Globus pallidus (tissue), 1 donor: Measurements from ENCODE around the gene FZD7.
A peak's percentile ranks its signal among the peaks of the same experiment; 100 is the strongest.

Experiments used
- DNase-seq: peaks from one replicate; pipeline ENCODE4 v3.0.0-alpha.2; 2015; ENCODE audit warnings: low spot score

Gene FZD7

DNA sequence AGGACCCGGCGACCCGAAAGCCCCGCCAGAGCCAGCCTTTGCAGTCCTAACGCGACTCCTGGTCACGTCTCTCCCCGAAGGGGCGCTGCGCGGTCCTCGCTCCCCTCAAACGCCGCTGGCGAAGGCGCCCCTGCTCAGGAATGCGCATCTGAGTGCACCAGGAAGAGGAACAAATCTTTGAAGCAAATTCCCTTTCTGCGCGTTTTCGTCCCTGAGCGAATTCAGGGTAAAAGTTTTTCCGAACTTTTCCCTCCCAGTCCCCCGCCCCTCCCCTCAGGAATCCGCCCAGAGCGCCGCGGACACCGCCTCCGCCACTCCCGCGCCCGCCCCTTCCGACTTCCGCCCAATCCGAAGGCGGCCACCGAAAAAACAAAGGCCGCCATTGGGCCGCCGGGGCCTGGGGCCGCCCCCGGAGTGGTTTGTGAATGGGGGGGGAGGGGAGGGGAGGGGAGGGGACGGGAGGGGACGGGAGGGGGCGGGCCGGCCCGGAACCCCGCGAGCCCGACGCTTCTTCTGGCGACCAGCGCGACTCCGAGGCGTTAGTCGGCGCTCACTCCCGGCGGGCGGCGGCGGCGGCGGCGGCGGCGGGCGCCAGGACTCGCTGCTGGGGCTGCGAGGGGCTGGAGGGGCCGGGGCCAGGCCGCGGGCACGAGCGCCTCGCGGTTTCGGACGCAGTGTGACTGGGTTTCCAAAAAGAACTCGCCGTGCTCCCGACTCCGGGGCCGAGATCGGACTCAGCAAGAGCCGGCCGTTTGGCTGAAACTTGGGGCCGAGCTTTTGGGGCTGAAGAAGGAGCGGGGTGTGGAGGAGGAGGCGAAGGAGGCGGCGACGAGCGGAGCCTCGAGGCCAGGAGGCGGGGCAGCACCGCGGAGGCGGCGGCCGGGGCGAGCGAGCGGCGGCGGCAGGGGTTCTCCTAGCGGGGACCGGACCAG, at the start of gene FZD7:
Gene FZD7, plus strand, starts transcription at position 539 of the 932 bp plus-strand sequence. CDS start 793 bp downstream, outside the sequence.
- peak; percentile 82 for DNase-seq

- no peak for DNase-seq
Measured at GRCh38 chr2:201984333-201984732, 49.3 kb upstream of the FZD7 start.

DNA sequence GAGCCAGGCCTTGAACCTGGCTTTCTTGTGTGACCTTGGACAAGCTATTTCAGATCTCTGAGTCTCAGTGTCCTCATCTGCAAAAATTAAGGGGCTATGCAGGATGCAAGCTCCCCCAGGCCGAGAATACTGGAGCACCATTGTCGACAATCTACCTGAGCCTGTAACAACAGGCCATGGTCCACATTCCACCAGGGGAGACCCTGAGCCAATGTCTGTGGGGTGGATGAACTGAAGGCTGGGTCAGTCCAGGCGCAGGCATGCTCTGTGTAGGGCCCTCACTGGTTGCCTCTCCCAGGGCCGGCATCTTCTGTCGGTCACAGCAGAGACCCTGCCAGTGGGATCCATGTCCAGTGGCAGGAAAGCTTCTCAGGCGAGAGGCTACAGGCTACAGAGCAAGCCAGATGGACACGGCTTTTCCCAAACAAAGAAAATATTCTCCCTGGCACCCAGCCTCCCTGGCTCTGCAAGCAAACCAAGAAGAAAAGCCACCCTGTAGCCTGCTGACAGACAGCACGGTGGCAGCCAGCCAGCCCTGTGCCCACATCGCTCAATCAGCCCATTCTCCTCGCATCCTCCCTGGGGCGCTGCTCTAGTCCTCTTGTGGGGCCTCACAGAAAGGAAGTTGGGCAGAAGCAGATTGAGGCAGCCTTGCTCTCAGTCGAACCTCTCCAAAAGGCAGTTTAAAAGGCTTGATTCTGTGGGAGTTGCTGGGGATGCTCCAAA, 48.7 kb upstream of the FZD7 start:
- peak; percentile 94 for DNase-seq

GRCh38 chr2:201985728-201986462, 47.8 kb upstream of the FZD7 start:
- DNase-seq = no peak

- no peak for DNase-seq
Measured at GRCh38 chr2:201986463-201986735, 47.3 kb upstream of the FZD7 start.

DNA sequence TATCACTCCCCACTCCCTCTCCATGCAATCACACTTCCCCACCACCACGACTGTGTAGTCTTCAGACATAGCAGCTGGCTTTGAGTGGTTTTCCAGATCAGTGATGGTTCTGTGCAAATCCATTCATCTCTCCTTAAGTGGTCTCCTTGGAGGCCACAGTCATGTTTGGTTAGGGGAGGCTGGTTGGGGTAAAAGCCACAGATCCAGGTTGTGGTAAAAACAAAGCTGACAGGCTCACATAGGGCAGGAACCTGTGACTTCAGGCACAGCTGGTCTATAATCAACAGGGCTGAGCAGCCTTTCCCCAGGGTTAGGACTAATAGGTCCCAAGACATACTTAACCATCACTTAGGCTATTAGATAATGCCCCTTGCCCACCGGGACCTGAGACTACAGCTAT, 46.2 kb upstream of the FZD7 start:
- DNase-seq = no peak

DNA sequence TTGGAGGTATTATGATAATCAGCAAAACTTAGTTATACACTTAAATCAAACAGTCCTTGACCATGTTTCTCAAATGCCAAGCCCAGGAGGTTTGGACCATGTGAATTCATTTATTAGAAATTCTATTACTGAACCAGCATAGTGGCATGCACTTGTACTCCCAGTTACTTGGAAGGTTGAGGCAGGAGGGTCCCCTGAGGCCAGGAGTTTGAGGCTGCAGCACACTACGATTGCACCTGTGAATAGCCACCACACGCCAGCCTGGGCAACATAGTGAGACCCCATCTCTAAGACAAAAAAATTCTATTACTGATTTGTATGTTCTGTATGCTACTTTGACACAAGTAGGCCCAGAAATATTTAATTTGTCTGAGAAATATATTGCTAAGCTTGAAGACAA, 43.6 kb upstream of the FZD7 start:
- DNase-seq = no peak

DNA sequence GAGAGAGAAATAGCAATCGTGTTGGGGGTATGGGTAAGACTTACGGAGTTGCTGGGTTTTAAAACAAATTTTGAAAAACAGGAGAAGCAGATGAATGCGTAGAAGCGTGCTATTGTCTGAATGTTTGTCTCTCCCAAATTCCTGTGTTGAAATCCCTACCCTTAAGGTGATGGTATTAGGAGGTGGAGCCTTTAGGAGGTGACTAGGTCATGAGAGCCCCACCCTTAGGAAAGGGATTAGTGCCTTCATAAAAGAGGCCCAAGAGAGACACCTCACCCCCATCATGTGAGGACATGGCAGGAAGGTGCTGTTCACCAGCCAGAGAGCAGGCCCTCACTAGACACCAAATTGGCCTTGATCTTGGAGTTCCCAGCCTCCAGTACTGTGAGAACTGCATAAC, 40.7 kb upstream of the FZD7 start:
- DNase-seq = no peak

DNA sequence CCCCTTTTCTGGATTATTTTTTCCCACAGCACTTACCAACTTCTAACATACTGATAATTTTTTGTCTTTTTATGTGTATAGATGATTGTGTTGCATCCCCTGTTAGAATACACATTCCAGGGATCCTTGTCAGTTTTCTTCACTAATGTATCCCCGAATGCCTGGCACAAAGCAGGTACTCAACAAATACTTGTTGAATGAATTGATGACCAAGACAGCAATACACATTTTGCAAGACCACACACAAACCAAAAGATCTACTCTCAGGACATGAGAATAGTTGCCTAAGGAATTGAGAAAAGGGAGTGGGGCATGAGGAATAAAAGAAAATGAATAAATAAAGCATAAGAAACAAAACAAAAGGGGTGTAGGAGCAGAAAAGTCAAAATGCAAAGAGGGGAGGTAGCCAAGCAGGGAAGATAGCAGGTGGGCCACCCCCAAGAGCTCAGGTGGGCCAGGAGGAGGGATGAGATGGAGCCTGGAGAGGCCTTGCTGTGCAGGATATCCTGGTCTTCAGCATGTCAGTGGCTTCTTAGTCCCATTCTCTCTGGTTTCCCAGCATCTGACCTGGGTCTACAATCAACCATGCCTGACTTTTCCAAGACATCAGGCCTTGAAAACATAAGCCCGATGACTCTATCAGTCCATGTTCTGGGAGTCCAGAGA, 38.5 kb upstream of the FZD7 start:
- DNase-seq = no peak

- no peak for DNase-seq
Measured at GRCh38 chr2:201996006-201996405, 37.6 kb upstream of the FZD7 start.

DNA sequence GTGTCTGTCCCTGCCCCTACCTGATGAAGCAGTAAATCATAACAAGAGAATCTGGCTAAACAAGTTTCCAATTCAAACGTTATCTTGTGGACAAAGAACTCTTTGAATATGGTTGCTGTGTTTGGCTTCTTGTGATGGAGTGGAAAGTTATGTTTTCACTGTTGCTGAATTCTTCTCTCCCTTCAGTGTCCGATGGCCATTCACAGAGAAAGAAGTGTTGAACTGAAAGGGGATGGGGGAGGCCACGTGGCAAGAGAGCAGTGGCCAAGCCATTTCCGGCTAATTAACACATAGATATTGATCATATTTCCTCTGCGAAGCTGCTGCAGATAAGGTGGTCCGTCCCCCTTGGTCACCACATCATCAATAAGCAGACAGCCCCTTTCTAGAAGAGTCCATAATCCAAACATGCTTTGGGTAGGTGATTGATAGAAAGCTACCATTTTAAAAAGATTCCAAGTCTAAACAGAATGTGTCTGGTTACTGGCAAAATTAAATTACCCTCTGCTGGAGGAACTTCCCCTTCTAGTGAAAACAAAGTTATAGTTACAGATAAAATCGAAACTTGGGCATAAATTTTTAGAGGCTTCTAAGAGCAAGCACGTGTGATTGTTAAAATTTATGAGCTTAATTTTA, 36.9 kb upstream of the FZD7 start:
- DNase-seq = no peak

DNA sequence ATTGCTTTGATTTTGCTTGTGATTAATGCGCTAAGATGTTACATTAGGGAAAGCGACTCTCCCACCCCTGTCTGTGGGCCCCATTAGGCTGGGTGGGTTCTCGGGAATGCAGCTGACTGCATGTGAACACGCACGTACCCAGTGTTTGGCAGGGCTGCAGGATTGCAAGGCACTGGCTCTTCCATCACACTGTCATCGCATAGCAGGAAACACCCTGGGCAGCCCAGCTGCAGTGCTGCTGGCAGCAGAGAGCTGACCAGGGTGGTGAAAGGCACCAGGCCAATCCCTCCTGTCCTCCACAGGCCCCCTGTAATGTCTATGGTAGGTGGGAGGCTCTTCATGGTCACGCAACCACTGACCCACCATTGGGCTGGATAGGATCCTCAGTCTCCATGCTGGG, 34.4 kb upstream of the FZD7 start:
- DNase-seq = no peak

DNA sequence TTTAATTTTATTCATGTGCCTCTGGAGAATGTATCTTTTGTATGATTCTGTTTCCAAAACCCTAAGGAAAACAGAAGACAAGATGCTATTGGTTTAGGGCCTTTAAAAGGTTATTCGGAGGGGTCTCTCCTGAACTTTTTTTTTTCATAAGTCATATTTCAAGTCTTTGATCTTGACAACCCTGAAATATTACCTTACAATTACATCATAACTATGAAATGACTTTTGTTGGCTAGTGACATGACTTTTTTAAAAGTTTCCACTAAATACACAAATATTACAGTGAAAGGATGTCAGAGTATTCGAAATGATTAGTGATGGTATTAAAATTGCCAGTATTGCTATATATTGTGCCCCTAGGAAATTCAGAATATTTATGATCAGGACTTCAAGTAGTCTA, 31.8 kb upstream of the FZD7 start:
- DNase-seq = no peak

GRCh38 chr2:202002381-202002780, 31.3 kb upstream of the FZD7 start:
- DNase-seq = no peak

DNA sequence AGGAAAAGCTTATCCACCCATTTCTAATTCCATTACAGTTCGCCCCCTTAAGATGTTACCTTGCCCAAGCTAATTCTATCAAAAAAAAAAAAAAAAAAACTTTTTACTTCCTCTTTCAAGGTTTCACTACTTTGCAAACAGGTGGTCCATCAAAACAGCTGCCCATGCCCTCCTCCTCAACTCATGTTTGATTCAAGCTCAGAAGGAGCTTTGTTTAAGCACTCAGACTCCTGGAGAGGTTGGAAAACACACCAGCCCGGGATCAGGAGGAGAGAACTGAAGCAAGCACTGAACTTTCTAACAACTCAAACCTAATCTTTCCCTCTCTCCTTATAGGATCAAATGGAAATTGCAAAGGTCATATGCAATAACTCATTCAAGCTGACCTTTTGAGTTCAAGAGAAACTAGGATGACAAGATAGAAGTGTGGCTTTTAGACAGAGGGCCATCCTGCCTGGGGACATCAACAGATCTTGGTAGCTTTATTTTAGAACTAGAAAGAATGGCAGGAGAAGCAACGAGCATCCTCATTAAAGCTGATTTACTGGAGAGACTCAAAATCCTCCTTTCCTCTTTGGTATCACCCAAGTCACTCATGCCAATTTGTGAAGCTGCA, 28.3 kb upstream of the FZD7 start:
- no peak for DNase-seq

GRCh38 chr2:202006301-202006700, 27.4 kb upstream of the FZD7 start:
- DNase-seq = no peak

GRCh38 chr2:202007015-202007982, 26.4 kb upstream of the FZD7 start:
- DNase-seq = no peak

DNA sequence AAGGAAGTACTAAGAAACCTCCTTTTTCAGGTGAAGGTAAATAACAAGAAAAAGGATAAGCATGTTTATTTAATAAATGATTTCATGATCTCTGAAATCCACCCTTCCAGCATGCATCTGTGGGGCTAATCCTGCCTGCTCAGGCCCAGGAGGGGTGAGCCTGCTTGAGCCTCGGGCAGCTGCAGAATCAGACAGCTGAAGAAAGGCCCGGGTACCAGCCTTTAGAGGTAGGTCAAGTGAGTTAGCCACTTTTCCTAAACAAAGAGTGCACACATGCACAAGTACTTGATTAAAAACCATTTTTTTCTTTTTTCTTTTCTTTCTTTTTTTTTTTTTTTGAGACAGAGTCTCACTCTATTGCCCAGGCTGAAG, 25.7 kb upstream of the FZD7 start:
- no peak for DNase-seq

- DNase-seq = no peak
Measured at GRCh38 chr2:202009019-202009481, 24.6 kb upstream of the FZD7 start.

DNA sequence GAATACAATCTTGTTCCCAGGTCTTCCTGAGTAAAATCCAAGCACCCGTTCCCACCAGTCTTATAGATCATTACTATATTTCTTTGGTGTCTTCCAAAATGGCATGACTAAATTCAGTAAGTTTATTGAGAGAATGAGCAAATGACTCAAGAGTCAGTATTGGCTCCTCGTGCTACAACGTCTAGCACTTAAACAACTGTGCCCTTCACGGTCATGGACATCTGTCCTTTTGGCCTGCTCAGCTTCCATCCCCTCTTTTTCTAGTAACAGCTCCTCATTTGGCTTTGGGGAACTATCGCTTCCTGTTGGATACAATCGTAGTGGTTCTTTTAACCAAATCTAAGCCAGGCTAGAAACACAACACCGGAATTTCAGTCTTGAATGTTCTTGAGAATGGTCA, 24.1 kb upstream of the FZD7 start:
- no peak for DNase-seq
